GM06990 (cell line): ENCODE results near the gene MIEF1.

Experiments used
- DNase-seq: peaks from one replicate; pipeline ENCODE4 v3.0.0-alpha.2; 2011; ENCODE audit not compliant: insufficient read length; ENCODE audit errors: extremely low read depth
- H3K27me3 ChIP-seq: replicated peaks from 2 replicates; pipeline ENCODE4 v1.6.0; 2011; ENCODE audit warnings: low read length; ENCODE audit not compliant: control insufficient read depth, insufficient read depth
- H3K36me3 ChIP-seq: 2 replicates; pipeline ENCODE4 v1.5.1; 2011; ENCODE audit warnings: low read length; ENCODE audit not compliant: control insufficient read depth, insufficient read depth
- H3K4me3 ChIP-seq: replicated peaks from 2 replicates; pipeline ENCODE4 v1.5.1; 2011; ENCODE audit warnings: low read depth, mild to moderate bottlenecking, control low read depth, low read length
- TF ChIP-seq, protein P1 (sequence below): IDR thresholded peaks from 2 replicates; pipeline ENCODE4 v1.5.1; 2011; ENCODE audit warnings: low read length, control low read depth, mild to moderate bottlenecking, inconsistent platforms; ENCODE audit not compliant: insufficient read depth, poor library complexity, severe bottlenecking

MIEF1 gene

DNA sequence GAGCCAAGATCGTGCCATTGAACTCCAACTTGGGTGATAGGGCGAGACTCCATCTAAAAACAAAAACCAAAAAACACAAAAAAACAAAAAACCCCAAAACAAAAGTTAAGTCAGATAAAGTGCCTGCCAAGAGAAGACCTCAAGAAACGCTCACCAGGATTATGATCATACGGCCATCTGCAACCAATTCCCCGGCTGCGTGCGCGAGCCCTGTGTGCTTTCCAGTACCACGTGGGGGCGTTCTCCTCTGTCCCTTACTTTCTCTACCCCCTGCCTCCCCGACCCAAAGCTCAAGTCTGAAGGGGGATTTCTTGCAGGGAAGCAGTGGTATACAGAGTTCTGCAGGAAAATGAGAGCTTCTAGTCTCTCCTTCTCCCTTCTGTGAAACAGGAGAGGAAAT lies 41.0 kb downstream of the MIEF1 start:
- no peak for DNase-seq
- no peaks in the 10 kb centered on the region for H3K27me3 ChIP-seq
- TF ChIP-seq, protein P1, sequence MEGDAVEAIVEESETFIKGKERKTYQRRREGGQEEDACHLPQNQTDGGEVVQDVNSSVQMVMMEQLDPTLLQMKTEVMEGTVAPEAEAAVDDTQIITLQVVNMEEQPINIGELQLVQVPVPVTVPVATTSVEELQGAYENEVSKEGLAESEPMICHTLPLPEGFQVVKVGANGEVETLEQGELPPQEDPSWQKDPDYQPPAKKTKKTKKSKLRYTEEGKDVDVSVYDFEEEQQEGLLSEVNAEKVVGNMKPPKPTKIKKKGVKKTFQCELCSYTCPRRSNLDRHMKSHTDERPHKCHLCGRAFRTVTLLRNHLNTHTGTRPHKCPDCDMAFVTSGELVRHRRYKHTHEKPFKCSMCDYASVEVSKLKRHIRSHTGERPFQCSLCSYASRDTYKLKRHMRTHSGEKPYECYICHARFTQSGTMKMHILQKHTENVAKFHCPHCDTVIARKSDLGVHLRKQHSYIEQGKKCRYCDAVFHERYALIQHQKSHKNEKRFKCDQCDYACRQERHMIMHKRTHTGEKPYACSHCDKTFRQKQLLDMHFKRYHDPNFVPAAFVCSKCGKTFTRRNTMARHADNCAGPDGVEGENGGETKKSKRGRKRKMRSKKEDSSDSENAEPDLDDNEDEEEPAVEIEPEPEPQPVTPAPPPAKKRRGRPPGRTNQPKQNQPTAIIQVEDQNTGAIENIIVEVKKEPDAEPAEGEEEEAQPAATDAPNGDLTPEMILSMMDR: peak; percentile 63
- no peaks in the 10 kb centered on the region for H3K36me3 ChIP-seq
- no peak overlapping the region for H3K4me3 ChIP-seq

DNA sequence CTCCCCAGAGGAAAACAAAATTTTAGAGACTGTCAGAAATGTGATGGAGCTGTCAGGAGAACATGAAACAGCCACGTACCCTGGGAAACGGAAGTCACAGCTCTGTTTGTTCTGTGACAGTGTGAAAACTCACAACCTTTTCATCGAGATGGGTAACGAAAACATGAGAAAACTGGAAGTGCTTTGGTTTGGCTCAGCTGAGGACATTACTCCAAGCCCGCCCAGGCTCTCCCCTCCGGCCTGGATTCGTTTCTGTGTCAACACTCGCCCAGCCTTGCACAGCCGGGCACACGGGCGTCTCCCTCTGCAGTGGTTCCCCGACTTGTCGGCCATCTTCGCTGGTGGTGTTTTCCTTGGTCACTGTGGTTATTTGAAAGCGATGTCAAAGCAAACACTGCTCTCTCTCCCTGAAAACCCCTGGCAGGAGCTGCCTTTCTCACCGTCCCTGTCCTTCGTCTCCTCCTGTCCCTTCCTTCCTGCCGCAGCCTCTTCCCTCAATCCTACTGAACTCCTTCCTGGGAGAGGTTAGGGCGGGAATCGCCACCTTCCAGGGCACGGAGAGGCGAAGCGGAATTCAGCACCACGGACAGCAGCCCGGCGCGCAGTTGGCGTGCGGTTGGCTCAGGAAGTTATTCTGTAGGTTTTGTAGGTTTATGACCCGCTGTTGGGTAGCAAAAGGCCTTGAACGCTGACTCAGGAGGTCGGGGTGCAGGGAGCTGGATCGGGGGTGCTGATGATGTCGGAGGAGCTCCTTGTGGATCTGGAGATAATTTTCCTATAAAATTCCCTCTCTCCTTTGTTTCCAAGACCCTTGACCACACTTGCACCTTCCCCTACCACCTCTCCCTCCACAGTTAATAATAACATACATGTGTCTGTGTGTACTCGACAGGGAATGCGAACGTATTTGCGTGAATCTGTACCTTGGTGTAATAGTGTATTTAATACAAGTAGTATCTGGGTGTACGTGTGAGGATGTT lies 43.6 kb downstream of the MIEF1 start:
- DNase-seq: no peak
- no peak overlapping the region for H3K4me3 ChIP-seq
- H3K27me3 ChIP-seq: no peaks in the 10 kb centered on the region; the same call in none of the 2 replicates
- no peaks in the 10 kb centered on the region for H3K36me3 ChIP-seq
- TF ChIP-seq, protein P1: no peak

GRCh38 chr22:39546889-39547586 lies 44.9 kb downstream of the MIEF1 start:
- DNase-seq: no peak
- no peaks in the 10 kb centered on the region; the same call in none of the 2 replicates for H3K27me3 ChIP-seq
- H3K4me3 ChIP-seq: no peak overlapping the region
- no peaks in the 10 kb centered on the region for H3K36me3 ChIP-seq
- TF ChIP-seq, protein P1: no peak

- TF ChIP-seq, protein P1: no peak
- no peak overlapping the region for H3K4me3 ChIP-seq
- no peaks in the 10 kb centered on the region for H3K36me3 ChIP-seq
- DNase-seq: no peak
- no peaks in the 10 kb centered on the region; the same call in none of the 2 replicates for H3K27me3 ChIP-seq
These were observed 45.5 kb downstream of the MIEF1 start for GRCh38 chr22:39547587-39547947.

DNA sequence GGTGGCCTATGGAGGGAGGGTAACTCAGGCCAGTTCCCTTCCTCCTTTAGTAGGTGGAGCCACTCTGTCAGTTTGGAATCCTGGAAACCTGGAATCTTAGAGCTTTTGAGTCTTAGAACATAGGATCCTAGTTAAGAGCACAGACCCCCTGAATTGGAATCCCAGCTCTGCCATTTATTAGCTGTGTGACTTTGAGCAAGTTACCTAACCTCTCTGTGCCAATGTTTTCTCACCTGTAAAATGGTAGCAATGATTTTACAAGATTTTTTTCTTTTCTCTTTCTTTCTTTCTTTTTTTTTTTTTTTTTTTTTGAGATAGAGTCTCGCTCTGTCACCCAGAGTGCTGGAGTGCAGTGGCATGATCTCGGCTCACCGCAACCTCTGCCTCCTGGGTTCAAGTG lies 51.3 kb downstream of the MIEF1 start:
- no peak overlapping the region for H3K4me3 ChIP-seq
- no peak for DNase-seq
- H3K36me3 ChIP-seq: no peaks in the 10 kb centered on the region
- H3K27me3 ChIP-seq: no peaks in the 10 kb centered on the region; the same call in none of the 2 replicates
- TF ChIP-seq, protein P1: no peak
